ENCODE data around the gene RAB15.

GRCh38 chr14:64968167-64968566 is 4.0 kb downstream of the RAB15 start:
- no peak for TF ChIP-seq CTCF (IDR thresholded peaks at IDR 0.05; ENCODE audit: low read length)
- TF ChIP-seq EZH2 (optimal IDR thresholded peaks at IDR 0.05; ENCODE audit: low read depth, low read length): no peak
- no peak for TF ChIP-seq EZH2phosphoT487 (IDR thresholded peaks at IDR 0.05; ENCODE audit: low read length)
